ENCODE measurements around the gene SLC10A1. TPM values are rescaled to one million over a fixed set of nuclear protein-coding genes. Genes with fewer than 3 reads are reported as not detected.

Gene SLC10A1
- total RNA-seq, 1 experiment from 2014 or later, result not detected

DNA sequence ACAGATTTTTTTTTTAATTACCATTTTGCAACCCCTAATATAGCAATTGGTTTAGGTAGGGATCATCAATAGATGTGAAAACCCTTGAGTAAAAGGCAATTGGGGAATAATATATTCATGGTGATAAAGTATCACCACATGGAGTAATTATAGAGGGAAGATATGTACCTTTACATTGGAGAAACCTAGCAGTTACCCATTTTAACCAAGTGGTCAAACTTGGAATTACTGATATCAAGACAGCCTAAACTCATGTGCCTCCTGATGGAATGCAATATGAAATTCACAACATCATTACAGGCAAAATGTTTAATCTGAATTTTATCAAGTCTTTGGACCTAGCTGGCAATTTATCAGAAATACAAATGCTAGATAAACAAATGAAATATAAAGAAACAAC is 6.7 kb upstream of the SLC10A1 start:
- Histone ChIP-seq H2BK5ac (ENCODE audit: insufficient read length, low read length) (no peak overlapping the region), H4K8ac (replicated peaks; ENCODE audit: insufficient read length, low read depth, low read length) (no peak overlapping the region), H3K4me2 (ENCODE audit: insufficient read depth, insufficient read length, low read length) (no peak overlapping the region), H4K5ac (ENCODE audit: insufficient read length, low read depth, low read length) (no peak overlapping the region), H3K4ac (ENCODE audit: low read depth, low read length) (no peak overlapping the region), H2BK20ac (ENCODE audit: low read depth, low read length, poor library complexity, severe bottlenecking) (no peak overlapping the region), H3K4me1 (ENCODE audit: insufficient read depth, low read length) (peaks cover 5% of the 10 kb centered on the region; the same call in 1 of the 2 replicates), H2BK120ac (ENCODE audit: low read depth, low read length, poor library complexity, severe bottlenecking) (no peak overlapping the region), H2AK5ac (ENCODE audit: insufficient read length, low read length) (no peak overlapping the region), H3K14ac (ENCODE audit: insufficient read depth, low read length) (no peak overlapping the region), H3T11ph (ENCODE audit: low read length) (no peak overlapping the region), H3K79me1 (ENCODE audit: insufficient read depth, low read depth, low read length, poor library complexity, severe bottlenecking) (no peaks in the 10 kb centered on the region), H3K23me2 (ENCODE audit: insufficient read length, low read depth, low read length, poor library complexity, severe bottlenecking) (no peaks in the 10 kb centered on the region), H3K18ac (ENCODE audit: insufficient read length, low read depth, low read length) (no peak overlapping the region), H2BK12ac (ENCODE audit: insufficient read length, low read depth, low read length) (no peak overlapping the region), H4K20me1 (ENCODE audit: control insufficient read depth, insufficient read depth, insufficient read length) (no peaks in the 10 kb centered on the region), H3K9ac (ENCODE audit: extremely low read depth, insufficient read length, low read length) (no peak overlapping the region), H3K56ac (ENCODE audit: insufficient read length, low read depth, low read length) (no peak overlapping the region), H3K79me2 (ENCODE audit: insufficient read depth, low read length) (no peaks in the 10 kb centered on the region), H3K27me3 (ENCODE audit: insufficient read depth, low read length) (no peaks in the 10 kb centered on the region), H3K23ac (ENCODE audit: insufficient read length, low read depth, low read length) (no peak overlapping the region), H2AFZ (ENCODE audit: low read length) (no peak overlapping the region), H3K27ac (ENCODE audit: insufficient read length, low read depth, low read length) (no peak overlapping the region), H2BK15ac (ENCODE audit: low read depth, low read length) (no peak overlapping the region), H4K91ac (ENCODE audit: insufficient read length, low read depth, low read length) (no peak overlapping the region), H3K9me3 (ENCODE audit: control insufficient read depth, low read depth, low read length) (no peaks in the 10 kb centered on the region)
- no peak for DNase-seq
- Mint-ChIP-seq H3K27ac (no peak overlapping the region), H3K4me1 (peaks cover 11 to 17% of the 10 kb centered on the region in 2 experiments), H3K9me3 (peaks cover 3 to 5% of the 10 kb centered on the region in 2 experiments; a peak in 4 of 5 replicates), H3K36me3 (ENCODE audit: insufficient read depth in 1 of 3, low read depth in 3 of 3) (peaks cover 0 to 10% (median 3%) of the 10 kb centered on the region in 3 experiments; a peak in 3 of 7 replicates), H3K4me3 (no peak overlapping the region), H3K27me3 (ENCODE audit: low read depth) (no peaks in the 10 kb centered on the region; the same call in 1 of the 2 replicates)
- peak; percentile 44; the same call in 2 of the 3 replicates for TF ChIP-seq CTCF (conservative IDR thresholded peaks at IDR 0.05)

All from H9 (cell line).